Measurements from ENCODE around the gene HMCN2. TPM values are rescaled to one million over a fixed set of nuclear protein-coding genes. Genes with fewer than 3 reads are reported as not detected.
A peak's percentile ranks its signal among the peaks of the same experiment; 100 is the strongest.

Gene HMCN2
- total RNA-seq, 6 experiments from 2014 or later: 0.31 to 2.0 (median 1.1) TPM

DNA sequence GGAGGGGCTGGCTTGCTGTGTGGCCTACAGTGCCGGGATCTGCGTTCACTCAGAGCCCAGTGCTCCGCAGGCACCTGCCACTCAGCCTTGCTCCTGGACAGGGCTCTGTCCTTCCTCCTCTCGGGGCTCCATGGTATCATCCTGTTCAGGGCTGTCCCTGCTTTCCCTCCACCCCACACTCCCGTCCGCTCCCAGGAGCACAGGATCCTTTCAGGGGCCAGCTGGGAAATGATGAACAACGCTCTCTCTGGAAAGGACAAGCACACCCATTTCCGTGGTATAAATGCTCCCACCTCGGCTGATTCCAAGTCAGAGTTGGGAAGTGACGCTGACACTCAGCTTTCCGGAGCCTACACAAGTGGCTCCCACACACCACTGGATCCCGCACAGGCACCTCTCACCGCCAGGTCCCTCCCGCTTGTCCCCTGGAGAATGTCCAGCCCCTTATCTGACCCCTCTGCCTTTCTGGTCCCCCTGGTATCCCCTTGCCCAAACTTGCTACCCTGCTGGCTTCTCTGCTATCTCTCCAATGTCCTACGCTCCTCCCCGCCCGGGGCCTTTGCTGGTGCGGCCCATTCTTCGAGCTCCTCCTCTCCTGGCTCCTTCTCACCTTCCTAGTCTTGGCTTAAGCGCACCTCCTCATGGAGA is 21.3 kb downstream of the HMCN2 start:
- no peaks in the 10 kb centered on the region for H3K9me3 ChIP-seq
- H3K4me1 ChIP-seq: no peaks in the 10 kb centered on the region
- no peak for TF ChIP-seq POLR2A (IDR thresholded peaks at IDR 0.05)
- TF ChIP-seq, protein P1, sequence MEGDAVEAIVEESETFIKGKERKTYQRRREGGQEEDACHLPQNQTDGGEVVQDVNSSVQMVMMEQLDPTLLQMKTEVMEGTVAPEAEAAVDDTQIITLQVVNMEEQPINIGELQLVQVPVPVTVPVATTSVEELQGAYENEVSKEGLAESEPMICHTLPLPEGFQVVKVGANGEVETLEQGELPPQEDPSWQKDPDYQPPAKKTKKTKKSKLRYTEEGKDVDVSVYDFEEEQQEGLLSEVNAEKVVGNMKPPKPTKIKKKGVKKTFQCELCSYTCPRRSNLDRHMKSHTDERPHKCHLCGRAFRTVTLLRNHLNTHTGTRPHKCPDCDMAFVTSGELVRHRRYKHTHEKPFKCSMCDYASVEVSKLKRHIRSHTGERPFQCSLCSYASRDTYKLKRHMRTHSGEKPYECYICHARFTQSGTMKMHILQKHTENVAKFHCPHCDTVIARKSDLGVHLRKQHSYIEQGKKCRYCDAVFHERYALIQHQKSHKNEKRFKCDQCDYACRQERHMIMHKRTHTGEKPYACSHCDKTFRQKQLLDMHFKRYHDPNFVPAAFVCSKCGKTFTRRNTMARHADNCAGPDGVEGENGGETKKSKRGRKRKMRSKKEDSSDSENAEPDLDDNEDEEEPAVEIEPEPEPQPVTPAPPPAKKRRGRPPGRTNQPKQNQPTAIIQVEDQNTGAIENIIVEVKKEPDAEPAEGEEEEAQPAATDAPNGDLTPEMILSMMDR (IDR thresholded peaks at IDR 0.05): no peak
- H3K36me3 ChIP-seq: no peaks in the 10 kb centered on the region
- WGBS (ENCODE audit: insufficient coverage, low coverage, low lambda C conversion rate, missing lambda C conversion rate): 91% methylated on average over 13 of the region's 20 CpGs
- no peaks in the 10 kb centered on the region for H3K27me3 ChIP-seq
- intact Hi-C loops (cut with DNase I): no loop called here
- peak in 3 of 4 donors; percentile 21 to 24 (median 23) for ATAC-seq
- peak in 1 of 3 donors; percentile 37 for DNase-seq
- H3K27ac ChIP-seq: no peak overlapping the region
- H3K4me3 ChIP-seq: no peak overlapping the region

DNA sequence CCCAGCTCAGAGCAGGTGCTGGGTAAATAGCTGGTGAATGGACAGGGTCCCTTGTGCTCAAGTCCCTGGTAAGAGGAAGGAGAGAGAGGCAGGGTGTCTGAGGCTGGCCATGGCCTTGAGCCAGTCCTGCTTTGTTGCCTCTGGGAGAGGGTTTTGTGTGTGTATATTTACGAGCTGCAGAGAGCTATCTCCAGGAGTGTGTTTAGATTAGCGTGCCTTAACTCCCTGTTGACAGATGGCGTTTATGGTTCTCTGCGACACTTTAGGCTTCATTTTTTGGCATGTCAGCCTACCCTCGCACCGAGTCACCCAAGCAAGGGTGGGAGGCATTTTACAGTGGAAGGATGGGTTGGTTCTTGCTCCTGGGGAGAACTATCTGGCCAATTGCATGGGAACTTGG is 22.2 kb downstream of the HMCN2 start:
- ATAC-seq: no peak
- WGBS (ENCODE audit: insufficient coverage, low coverage, low lambda C conversion rate, missing lambda C conversion rate): 64% methylated on average over 6 of the region's 6 CpGs

DNA sequence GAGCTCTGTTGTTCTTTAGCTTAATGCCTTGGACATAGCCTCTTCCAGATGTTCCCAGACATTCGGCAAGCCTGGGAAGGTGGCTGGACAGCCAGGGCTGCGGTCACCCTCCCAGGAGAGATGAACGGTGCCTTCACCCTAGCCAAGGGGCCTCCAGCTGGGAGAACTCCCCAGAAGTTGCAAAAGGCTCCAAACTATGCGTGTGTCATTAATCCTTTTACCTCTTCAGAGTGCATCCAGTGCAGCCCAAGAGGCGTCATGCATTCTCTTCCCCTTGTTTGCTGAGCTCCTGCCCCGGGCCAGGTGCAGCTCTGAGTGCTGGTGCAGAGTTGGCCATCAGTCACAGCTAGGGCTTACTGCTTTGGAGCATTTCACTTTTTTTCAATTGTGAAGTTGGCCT is 22.8 kb downstream of the HMCN2 start:
- DNase-seq (no peak), ATAC-seq (no peak)
- H3K4me1 ChIP-seq: no peaks in the 10 kb centered on the region
- H3K4me3 ChIP-seq: no peak overlapping the region
- WGBS (ENCODE audit: insufficient coverage, low coverage, low lambda C conversion rate, missing lambda C conversion rate): 83% methylated on average over 4 of the region's 6 CpGs
- H3K27ac ChIP-seq: no peak overlapping the region
- intact Hi-C loops (cut with DNase I): no loop called here
- TF ChIP-seq POLR2A (IDR thresholded peaks at IDR 0.05): no peak
- TF ChIP-seq, protein P1 (IDR thresholded peaks at IDR 0.05): no peak
- H3K36me3 ChIP-seq: no peaks in the 10 kb centered on the region
- H3K27me3 ChIP-seq: no peaks in the 10 kb centered on the region
- H3K9me3 ChIP-seq: no peaks in the 10 kb centered on the region

More for the DNA sequence above, 22.2 kb downstream of the HMCN2 start:
- no peaks in the 10 kb centered on the region for H3K9me3 ChIP-seq
- no peaks in the 10 kb centered on the region for H3K27me3 ChIP-seq
- H3K27ac ChIP-seq: no peak overlapping the region
- no peaks in the 10 kb centered on the region for H3K4me1 ChIP-seq
- no peak overlapping the region for H3K4me3 ChIP-seq
- no peak for DNase-seq
- H3K36me3 ChIP-seq: no peaks in the 10 kb centered on the region
- intact Hi-C loops (cut with DNase I): no loop called here
- TF ChIP-seq, protein P1 (IDR thresholded peaks at IDR 0.05): no peak
- no peak for TF ChIP-seq POLR2A (IDR thresholded peaks at IDR 0.05)

DNA sequence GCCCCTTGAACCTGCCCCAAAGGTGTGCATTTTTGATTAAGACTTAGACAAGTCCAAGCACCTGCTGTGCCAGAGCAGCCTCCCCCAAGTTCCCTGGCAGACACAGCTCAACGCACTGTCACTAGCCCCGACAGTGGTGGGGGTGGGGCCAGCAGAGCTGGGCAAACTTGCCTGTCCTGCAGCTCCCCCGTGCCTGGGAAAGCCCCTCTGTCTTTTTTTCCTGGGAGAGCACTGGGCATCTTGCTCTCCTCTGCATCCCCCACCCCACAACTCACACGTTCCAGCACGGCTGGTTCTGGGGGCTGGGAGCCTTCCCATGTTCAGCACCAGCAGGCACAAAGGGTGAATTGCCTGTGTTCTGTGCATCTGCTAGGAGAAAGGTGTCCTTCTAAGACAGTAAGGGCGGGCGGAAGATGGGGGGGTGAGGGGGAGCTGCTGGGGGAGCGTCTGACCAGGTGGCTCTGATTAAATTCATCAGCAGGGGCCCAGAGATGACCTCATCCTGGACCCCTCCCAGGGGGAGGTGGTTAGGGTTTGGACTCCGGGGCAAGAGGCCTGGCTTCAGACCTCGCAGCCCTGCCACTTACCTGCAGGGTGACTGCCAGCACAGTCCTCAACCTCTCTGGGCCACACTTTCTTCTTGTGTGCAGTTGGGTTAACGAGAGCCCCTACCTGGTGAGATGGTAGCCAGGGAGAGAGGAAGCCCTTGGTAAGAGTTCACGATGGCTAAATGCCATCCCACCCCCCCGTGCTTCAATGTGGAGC is 23.5 kb downstream of the HMCN2 start:
- DNase-seq (peak in 1 of 3 donors; percentile 33), ATAC-seq (no peak)
- Histone ChIP-seq H3K9me3 (no peaks in the 10 kb centered on the region), H3K27me3 (no peaks in the 10 kb centered on the region), H3K4me3 (no peak overlapping the region), H3K36me3 (no peaks in the 10 kb centered on the region), H3K27ac (no peak overlapping the region), H3K4me1 (no peaks in the 10 kb centered on the region)
- 52% methylated on average over 7 of the region's 13 CpGs for WGBS (ENCODE audit: insufficient coverage, low coverage, low lambda C conversion rate, missing lambda C conversion rate)
- no peak for TF ChIP-seq POLR2A (IDR thresholded peaks at IDR 0.05)
- TF ChIP-seq, protein P1 (IDR thresholded peaks at IDR 0.05): no peak
- intact Hi-C loops (cut with DNase I): no loop called here

Data from right lobe of liver (tissue), 6 donors.